BJ (cell line): ENCODE results near the gene ARSB. TPM values are rescaled to one million over a fixed set of nuclear protein-coding genes. Genes with fewer than 3 reads are reported as not detected.

Experiments used
- CTCF ChIA-PET: fragments of 350-600 bp; formaldehyde crosslinking; extraction: SDS; loops from one replicate; lab custom pipeline; 2021; ENCODE audit warnings: antibody characterized with exemption, inconsistent platforms; lab: Yijun Ruan, JAX
- POLR2A ChIA-PET: fragments of 300-600 bp; sonication (Branson Sonifier 250); formaldehyde crosslinking; extraction: SDS; loops from one replicate; lab custom pipeline; 2021; ENCODE audit warnings: antibody characterized with exemption; lab: Charles Lee
- DNase-seq: peaks from one replicate; pipeline ENCODE4 v3.0.0-alpha.2; 2011; ENCODE audit warnings: low read depth
- H3K27me3 ChIP-seq: 2 replicates; pipeline ENCODE4 v1.6.0; 2011; ENCODE audit warnings: low read length; ENCODE audit not compliant: control insufficient read depth, insufficient read depth
- H3K36me3 ChIP-seq: 2 replicates; pipeline ENCODE4 v1.5.1; 2011; ENCODE audit warnings: low read length; ENCODE audit not compliant: control insufficient read depth, insufficient read depth
- H3K4me3 ChIP-seq: 2 replicates; pipeline ENCODE4 v1.5.1; 2011; ENCODE audit warnings: low read depth, mild to moderate bottlenecking, control low read depth, low read length
- CTCF ChIP-seq: IDR thresholded peaks from 2 replicates; pipeline ENCODE4 v1.5.1; 2011; ENCODE audit warnings: low read depth, mild to moderate bottlenecking, control low read depth, inconsistent platforms, low read length, moderate library complexity; ENCODE audit not compliant: insufficient read depth
- polyA plus RNA-seq: library from polyadenylated mRNA; depleted of rRNA; stranded (reverse); fragments of >200 nt; gene quantifications from 2 replicates; pipeline ENCODE4 v1.2.3, GENCODE V29; 2011

ARSB gene
- polyA plus RNA-seq, 1 experiment: 26.7 TPM

- ChIA-PET POLR2A (no interaction called here), CTCF (interaction anchor here (1.2 kb wide), 1 partner anchor 9 kb away, joined by 3 read pairs; no protein-coding TSS in a partner anchor)
- no peak for DNase-seq
- H3K27me3 ChIP-seq: no peaks in the 10 kb centered on the region
- TF ChIP-seq CTCF: no peak
- no peaks in the 10 kb centered on the region for H3K36me3 ChIP-seq
- H3K4me3 ChIP-seq: no peak overlapping the region
Measured at GRCh38 chr5:78804995-78805394, 180.1 kb downstream of the ARSB start.

- POLR2A ChIA-PET: no interaction called here
- no peak for DNase-seq
Measured at GRCh38 chr5:78803941-78804340, 181.2 kb downstream of the ARSB start.

GRCh38 chr5:78803353-78803752 lies 181.8 kb downstream of the ARSB start:
- CTCF ChIA-PET: interaction anchor here (0.7 to 1.4 kb wide), 4 partner anchors 12 to 96 kb away, joined by 3 to 4 read pairs (median 3); no protein-coding TSS in a partner anchor
- TF ChIP-seq CTCF: no peak
- H3K27me3 ChIP-seq: no peaks in the 10 kb centered on the region
- H3K4me3 ChIP-seq: no peak overlapping the region
- no peaks in the 10 kb centered on the region for H3K36me3 ChIP-seq
- no peak for DNase-seq
- POLR2A ChIA-PET: no interaction called here

More at GRCh38 chr5:78803941-78804340, 181.2 kb downstream of the ARSB start:
- Histone ChIP-seq H3K4me3 (no peak overlapping the region), H3K36me3 (no peaks in the 10 kb centered on the region), H3K27me3 (no peaks in the 10 kb centered on the region)
- CTCF ChIA-PET: interaction anchor here (0.7 to 1.4 kb wide), 5 partner anchors 13 to 176 kb away, joined by 3 to 4 read pairs (median 3); no protein-coding TSS in a partner anchor
- TF ChIP-seq CTCF: no peak

GRCh38 chr5:78801413-78801812 lies 183.7 kb downstream of the ARSB start:
- Histone ChIP-seq H3K4me3 (no peak overlapping the region), H3K27me3 (no peaks in the 10 kb centered on the region), H3K36me3 (no peaks in the 10 kb centered on the region)
- POLR2A ChIA-PET: no interaction called here
- TF ChIP-seq CTCF: no peak
- CTCF ChIA-PET: no interaction called here
- DNase-seq: no peak

GRCh38 chr5:78799266-78800017 lies 185.7 kb downstream of the ARSB start:
- DNase-seq: no peak
- ChIA-PET CTCF (interaction anchor here (0.5 to 2.2 kb wide), 5 partner anchors 20 to 152 kb away, joined by 3 to 5 read pairs (median 3); no protein-coding TSS in a partner anchor), POLR2A (no interaction called here)
- H3K36me3 ChIP-seq: no peaks in the 10 kb centered on the region
- H3K4me3 ChIP-seq: no peak overlapping the region
- no peaks in the 10 kb centered on the region for H3K27me3 ChIP-seq
- TF ChIP-seq CTCF: no peak
